GM20431 (cell line): Measurements from ENCODE around the gene DCD.

Source experiments
- in situ Hi-C: fragments of 300-500 bp; cut with MseI, MboI; formaldehyde crosslinking; loops from one replicate; pipeline ENCODE4 v1.15.0; 2020; ENCODE audit warnings: low sequenced_read_pairs; ENCODE audit not compliant: unreplicated experiment

DCD gene

GRCh38 chr12:54612225-54612750 lies 35.9 kb downstream of the DCD start:
- in situ Hi-C loops: no loop called here

DNA sequence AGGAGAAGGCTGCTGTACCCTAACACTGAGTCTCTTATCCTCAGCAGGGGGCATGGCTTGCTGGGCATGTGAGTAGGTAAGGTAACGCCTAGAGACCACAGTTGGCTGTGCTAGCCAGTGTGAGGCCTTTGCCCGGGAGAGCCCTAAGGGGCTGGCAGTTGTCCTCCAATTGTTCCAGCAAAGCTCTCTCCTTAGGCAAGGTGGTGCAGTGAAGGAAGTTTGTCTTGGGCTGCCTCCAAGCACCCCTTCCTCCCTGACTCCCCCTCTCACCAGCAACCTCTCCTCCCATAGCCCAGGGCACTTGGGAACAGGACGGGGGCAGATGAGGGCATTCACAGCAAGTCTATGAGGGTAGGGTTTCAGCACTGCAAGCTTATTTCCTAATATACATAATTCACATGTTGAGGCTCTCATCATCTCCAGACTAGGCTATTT lies 36.4 kb downstream of the DCD start:
- in situ Hi-C loops: no loop called here

GRCh38 chr12:54608769-54609168 lies 39.4 kb downstream of the DCD start:
- in situ Hi-C loops: no loop called here

DNA sequence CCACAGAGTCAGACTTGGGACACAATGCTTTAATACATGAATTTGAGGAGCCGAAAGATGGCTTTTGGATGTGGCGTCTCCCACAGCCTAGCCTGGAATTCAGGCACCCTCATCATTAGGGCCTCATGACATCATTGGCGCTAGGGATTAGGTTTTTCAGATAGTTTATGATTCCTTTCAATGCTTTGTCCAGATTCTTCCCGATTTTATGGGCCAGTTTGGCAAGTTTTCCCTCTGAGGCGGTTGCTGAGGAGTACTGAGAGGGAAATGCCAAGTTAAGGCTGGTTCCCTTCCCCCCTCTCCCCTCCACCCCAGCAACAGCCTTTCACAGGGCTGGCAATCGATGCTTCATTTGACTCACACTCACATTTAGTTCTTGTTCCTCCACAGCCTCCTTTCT lies 40.0 kb downstream of the DCD start:
- in situ Hi-C loops: no loop called here

- in situ Hi-C loops: no loop called here
Observed at GRCh38 chr12:54606556-54606955, 41.6 kb downstream of the DCD start.

DNA sequence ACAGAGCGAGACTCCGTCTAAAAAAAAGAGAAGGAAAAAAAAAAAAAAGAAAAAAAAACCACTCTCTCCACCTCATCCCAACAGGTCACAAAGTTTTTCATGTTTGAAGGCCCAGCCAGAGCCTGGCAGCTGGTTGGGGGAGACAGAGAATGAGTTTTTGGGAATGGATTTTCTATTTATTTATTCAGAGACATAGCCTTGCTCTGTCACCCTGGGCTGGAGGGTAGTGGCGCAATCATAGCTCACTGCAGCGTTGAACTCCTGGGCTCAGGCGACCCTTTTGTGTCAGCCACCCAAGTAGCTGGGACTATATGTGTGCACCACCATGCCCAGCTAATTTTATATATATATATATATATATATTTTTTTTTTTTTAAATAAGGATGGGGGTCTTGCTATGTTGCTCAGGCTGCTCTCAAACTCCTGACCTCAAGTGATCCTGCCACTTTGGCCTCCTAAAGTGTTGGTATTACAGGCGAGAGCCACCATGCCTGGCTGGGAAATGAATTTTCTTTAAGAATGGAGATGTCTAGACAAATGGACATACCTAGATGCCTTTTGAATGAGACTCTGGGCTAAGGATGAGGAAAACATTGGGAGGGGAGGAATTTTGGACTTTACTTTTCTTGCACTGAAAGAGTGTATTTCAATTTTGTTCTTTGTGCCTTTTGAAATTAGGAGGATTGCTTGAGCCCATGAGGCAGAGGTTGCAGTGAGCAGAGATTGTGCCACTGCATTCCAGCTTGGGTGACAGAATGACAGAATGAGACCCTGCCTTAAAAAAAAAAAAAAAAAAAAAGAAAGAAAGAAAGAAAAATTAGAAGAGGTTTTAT lies 42.8 kb downstream of the DCD start:
- in situ Hi-C loops: no loop called here

GRCh38 chr12:54604436-54604835 lies 43.7 kb downstream of the DCD start:
- in situ Hi-C loops: no loop called here

DNA sequence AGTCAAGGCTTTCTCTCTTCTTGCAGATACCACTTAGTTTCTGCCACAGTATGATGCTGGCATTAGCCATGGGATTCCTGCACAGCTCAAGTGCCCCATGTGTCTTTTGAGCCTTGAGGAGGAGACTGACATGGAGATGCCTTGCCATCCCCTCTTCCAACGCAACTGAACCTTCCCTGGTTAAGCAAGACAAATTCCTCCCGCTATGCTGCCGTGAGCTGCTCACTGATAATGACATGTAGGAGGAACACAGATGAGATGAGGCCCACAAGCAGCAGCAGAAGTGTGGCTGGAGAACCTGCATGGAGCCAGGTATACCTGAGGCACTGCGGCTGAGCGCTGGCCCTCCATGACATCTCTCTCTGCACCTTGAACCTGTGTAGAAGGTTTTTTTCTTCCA lies 44.3 kb downstream of the DCD start:
- in situ Hi-C loops: no loop called here

DNA sequence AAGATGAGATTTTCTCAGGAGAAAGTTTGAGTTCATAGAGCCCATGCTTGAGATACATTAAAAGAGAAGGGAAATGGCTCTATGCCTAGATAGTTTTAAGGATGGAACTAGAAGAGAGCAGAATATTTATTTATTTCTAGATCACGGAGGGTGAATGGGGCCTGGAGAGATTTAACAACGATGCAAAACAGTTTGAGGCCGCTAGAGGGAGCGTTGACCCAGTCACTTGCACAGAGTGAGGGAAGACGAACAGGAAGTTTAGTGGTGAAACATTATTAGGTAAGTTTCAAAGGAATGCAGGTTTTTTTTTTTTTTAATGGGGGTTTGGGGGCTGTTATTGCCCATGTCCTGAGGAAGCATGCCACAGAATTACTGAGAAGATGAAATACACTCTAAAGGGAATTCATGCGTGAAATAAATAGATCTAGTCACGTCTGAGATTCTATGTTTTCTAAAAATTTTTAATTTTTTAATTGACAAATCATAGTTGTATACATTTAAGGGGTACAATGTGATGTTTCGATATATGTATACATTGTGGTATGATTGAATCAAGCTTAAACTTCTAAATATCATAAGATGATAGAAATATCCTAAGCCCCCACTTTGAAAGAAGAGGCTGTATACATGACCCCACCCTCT lies 44.9 kb downstream of the DCD start:
- in situ Hi-C loops: no loop called here

GRCh38 chr12:54602661-54603060 lies 45.5 kb downstream of the DCD start:
- in situ Hi-C loops: no loop called here

DNA sequence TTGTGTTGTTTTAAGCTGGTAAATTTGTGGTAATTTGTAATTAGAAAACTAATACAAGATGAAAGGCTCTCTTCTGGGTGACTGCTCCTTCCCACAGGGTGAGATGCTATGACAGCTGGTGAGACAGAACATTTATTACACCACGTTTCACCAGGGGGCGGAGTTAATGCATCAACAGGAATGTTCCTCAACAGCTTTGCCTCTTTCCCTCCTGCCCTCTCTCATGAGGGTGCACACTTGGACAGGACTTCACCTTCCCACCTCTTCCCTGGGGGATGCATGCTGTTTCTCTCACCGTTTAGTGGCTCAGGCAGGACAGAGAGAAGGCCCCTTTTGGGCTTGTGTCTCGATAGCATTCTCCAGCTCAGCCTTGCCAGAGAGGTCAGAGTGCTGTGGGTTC lies 46.3 kb downstream of the DCD start:
- in situ Hi-C loops: no loop called here

- in situ Hi-C loops: no loop called here
Observed at GRCh38 chr12:54598970-54599369, 49.2 kb downstream of the DCD start.

GRCh38 chr12:54596526-54596946 lies 51.6 kb downstream of the DCD start:
- in situ Hi-C loops: no loop called here

DNA sequence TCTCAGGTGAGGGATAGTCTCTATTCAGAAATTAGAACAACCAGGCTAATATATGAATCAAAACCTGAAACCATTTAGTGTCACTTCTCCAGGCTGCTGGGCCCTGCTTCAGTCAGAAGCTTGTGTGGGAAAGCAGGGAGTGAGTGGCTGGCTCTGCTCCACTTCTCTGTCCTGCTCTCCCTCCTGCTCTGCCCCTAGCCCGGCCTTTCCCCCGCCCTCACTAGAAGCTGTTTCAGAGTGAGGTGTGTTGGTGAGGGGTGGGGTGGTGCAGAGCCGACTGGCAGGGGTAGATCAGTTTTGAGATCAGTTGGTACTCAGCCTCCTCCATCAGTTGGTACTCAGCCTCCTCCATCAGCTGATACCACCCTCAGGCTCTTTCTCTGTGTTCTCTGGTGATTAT lies 52.7 kb downstream of the DCD start:
- in situ Hi-C loops: no loop called here
